ENCODE measurements around the gene LENG8. TPM values are rescaled to one million over a fixed set of nuclear protein-coding genes. Genes with fewer than 3 reads are reported as not detected.

Gene LENG8
- total and polyA plus RNA-seq, 2 of the 8 experiments (the other 6 are each of a cell fraction or from before 2014, with no cell fraction given), result 62.2 to 108 TPM

DNA sequence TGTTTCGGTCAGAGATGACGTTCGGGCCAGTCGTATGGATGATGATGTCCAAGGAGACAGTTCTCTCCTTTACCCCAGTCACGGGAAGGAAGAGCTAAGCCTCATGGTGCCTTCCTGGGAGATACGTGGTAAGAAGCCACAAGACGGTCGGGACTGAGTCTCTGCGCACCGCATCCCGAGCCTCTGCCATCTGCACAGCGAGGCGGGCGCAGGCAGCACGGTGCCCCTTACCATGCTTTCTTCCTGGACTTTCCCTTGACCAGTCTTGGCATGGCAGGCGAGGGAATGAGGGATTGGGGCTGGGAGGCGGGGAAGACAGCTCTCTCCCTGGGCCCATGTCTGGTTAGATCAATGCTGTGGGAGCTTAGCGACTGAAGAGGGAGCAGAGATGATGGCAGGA lies 43.6 kb downstream of the LENG8 start:
- Histone ChIP-seq H3K4me3 (ENCODE audit: extremely low read depth in 1 of 4, insufficient read depth in 2 of 4, low read depth in 3 of 4, low read length in 4 of 4) (no peak overlapping the region), H4K5ac (ENCODE audit: insufficient read length, low read depth, low read length) (no peak overlapping the region), H3K27ac (ENCODE audit: low read depth, low read length) (no peak overlapping the region), H4K91ac (replicated peaks; ENCODE audit: insufficient read length, low read length) (no peak overlapping the region), H3K27me3 (replicated peaks in 1 of 4; ENCODE audit: control insufficient read depth in 3 of 4, extremely low read depth in 1 of 4, insufficient read depth in 3 of 4, low read length in 3 of 4) (no peaks in the 10 kb centered on the region), H2BK15ac (ENCODE audit: low read length) (no peak overlapping the region), H2AFZ (ENCODE audit: low read length) (no peak overlapping the region), H3K56ac (replicated peaks; ENCODE audit: insufficient read length, low read depth, low read length) (no peak overlapping the region), H3K79me1 (ENCODE audit: low read depth, low read length) (no peaks in the 10 kb centered on the region), H3K9ac (replicated peaks in 1 of 4; ENCODE audit: extremely low read depth in 1 of 4, low read depth in 3 of 4, low read length in 3 of 4) (no peak overlapping the region), H4K8ac (ENCODE audit: extremely low read depth, insufficient read depth, low read length) (no peak overlapping the region), H3K14ac (ENCODE audit: insufficient read length) (no peak overlapping the region), H3K23ac (ENCODE audit: insufficient read length) (no peak overlapping the region), H3K4ac (replicated peaks; ENCODE audit: insufficient read length, low read depth, low read length) (no peak overlapping the region), H3K4me2 (ENCODE audit: insufficient read depth in 1 of 2, low read depth in 2 of 2, low read length in 2 of 2) (no peak overlapping the region), H2BK120ac (replicated peaks; ENCODE audit: low read depth, low read length) (no peak overlapping the region), H3K79me2 (ENCODE audit: control insufficient read depth in 1 of 2, insufficient read depth in 2 of 2, low read length in 2 of 2) (no peaks in the 10 kb centered on the region), H2AK5ac (ENCODE audit: low read depth, low read length) (no peak overlapping the region), H2BK5ac (ENCODE audit: low read depth, low read length) (no peak overlapping the region), H4K20me1 (replicated peaks in 1 of 2; ENCODE audit: control insufficient read depth in 1 of 2, insufficient read depth in 2 of 2, low read length in 2 of 2) (no peaks in the 10 kb centered on the region), H2BK12ac (ENCODE audit: low read depth, low read length) (no peak overlapping the region), H3K18ac (ENCODE audit: extremely low read depth, low read length) (no peak overlapping the region), H3K9me3 (ENCODE audit: insufficient read depth in 2 of 2, low read depth in 1 of 2, low read length in 1 of 2) (peaks cover 31 to 79% of the 10 kb centered on the region in 2 experiments), H3K36me3 (ENCODE audit: control insufficient read depth in 2 of 4, insufficient read depth in 4 of 4, low read length in 3 of 4) (no peaks in the 10 kb centered on the region), H3K4me1 (replicated peaks in 1 of 4; ENCODE audit: control insufficient read depth in 3 of 4, insufficient read depth in 4 of 4, low read length in 3 of 4) (no peaks in the 10 kb centered on the region), H3K23me2 (ENCODE audit: low read depth, low read length) (no peaks in the 10 kb centered on the region), H2BK20ac (ENCODE audit: low read length) (no peak overlapping the region)
- ChIA-PET POLR2A (ENCODE audit: partially characterized antibody) (no interaction called here), CTCF (ENCODE audit: partially characterized antibody) (no interaction called here)
- no peak for FAIRE-seq
- 81% methylated on average over 18 of the region's 18 CpGs; no CpG with 5 or more reads in 1 of the 2 experiments for WGBS, 2 experiments (ENCODE audit: extremely low coverage in 1 of 2, insufficient coverage in 1 of 2, insufficient read length in 1 of 2, insufficient replicate concordance in 2 of 2, low coverage in 1 of 2, low lambda C conversion rate in 2 of 2, missing lambda C conversion rate in 1 of 2)
- DNase-seq (ENCODE audit: low read depth in 1 of 2, low spot score in 2 of 2), result no peak
- TF ChIP-seq HDAC2 (IDR thresholded peaks at IDR 0.05; ENCODE audit: borderline replicate concordance in 1 of 2, low read depth in 2 of 2, low read length in 2 of 2), result no peak
- TF ChIP-seq, protein P1, sequence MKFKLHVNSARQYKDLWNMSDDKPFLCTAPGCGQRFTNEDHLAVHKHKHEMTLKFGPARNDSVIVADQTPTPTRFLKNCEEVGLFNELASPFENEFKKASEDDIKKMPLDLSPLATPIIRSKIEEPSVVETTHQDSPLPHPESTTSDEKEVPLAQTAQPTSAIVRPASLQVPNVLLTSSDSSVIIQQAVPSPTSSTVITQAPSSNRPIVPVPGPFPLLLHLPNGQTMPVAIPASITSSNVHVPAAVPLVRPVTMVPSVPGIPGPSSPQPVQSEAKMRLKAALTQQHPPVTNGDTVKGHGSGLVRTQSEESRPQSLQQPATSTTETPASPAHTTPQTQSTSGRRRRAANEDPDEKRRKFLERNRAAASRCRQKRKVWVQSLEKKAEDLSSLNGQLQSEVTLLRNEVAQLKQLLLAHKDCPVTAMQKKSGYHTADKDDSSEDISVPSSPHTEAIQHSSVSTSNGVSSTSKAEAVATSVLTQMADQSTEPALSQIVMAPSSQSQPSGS (IDR thresholded peaks at IDR 0.05; ENCODE audit: low read length), result no peak
- TF ChIP-seq, protein P2, sequence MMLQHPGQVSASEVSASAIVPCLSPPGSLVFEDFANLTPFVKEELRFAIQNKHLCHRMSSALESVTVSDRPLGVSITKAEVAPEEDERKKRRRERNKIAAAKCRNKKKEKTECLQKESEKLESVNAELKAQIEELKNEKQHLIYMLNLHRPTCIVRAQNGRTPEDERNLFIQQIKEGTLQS (IDR thresholded peaks at IDR 0.05; ENCODE audit: insufficient read depth, low read depth, low read length), result no peak
- no peak for TF ChIP-seq RXRA (IDR thresholded peaks at IDR 0.05; ENCODE audit: insufficient read depth, low read depth, low read length)
- no peak for TF ChIP-seq GABPA (IDR thresholded peaks at IDR 0.05; ENCODE audit: borderline replicate concordance, insufficient read depth, low read length)
- TF ChIP-seq PHF8 (conservative IDR thresholded peaks at IDR 0.05; ENCODE audit: low read depth, low read length), result no peak
- no peak for TF ChIP-seq EZH2 (IDR thresholded peaks at IDR 0.05; ENCODE audit: low read depth, low read length, severe bottlenecking)
- TF ChIP-seq SP2 (IDR thresholded peaks at IDR 0.05; ENCODE audit: low read length), result no peak
- TF ChIP-seq ASH2L (IDR thresholded peaks at IDR 0.05; ENCODE audit: low read length), result no peak
- TF ChIP-seq HDAC6 (IDR thresholded peaks at IDR 0.05; ENCODE audit: low read depth, low read length), result no peak
- no peak for TF ChIP-seq POLR2AphosphoS5 (IDR thresholded peaks at IDR 0.05; ENCODE audit: low read depth, low read length)
- TF ChIP-seq SP1 (IDR thresholded peaks at IDR 0.05; ENCODE audit: low read depth, low read length), result no peak

All from H1 (cell line).